Smooth muscle cell (in vitro differentiated cells): Measurements from ENCODE around the gene HSPBAP1. TPM values are rescaled to one million over a fixed set of nuclear protein-coding genes. Genes with fewer than 3 reads are reported as not detected.

ENCODE experiments used
- DNase-seq: peaks from one replicate; lab custom pipeline; 2025; ENCODE audit not compliant: unreplicated experiment; lab: John Stamatoyannopoulos, UW
- H2AFZ ChIP-seq: fragments of 200-600 bp; sonication (generic); 2 replicates; pipeline ENCODE4 v1.6.0; 2016; ENCODE audit warnings: antibody characterized with exemption, low read depth, mild to moderate bottlenecking
- H3F3A ChIP-seq: fragments of 200-600 bp; sonication (generic); 2 replicates; pipeline ENCODE4 v1.6.0; 2017; ENCODE audit warnings: antibody characterized with exemption, low read depth
- H3K27ac ChIP-seq: fragments of 200-600 bp; sonication (generic); 2 replicates; pipeline ENCODE4 v1.5.1; 2016; ENCODE audit warnings: low read depth, mild to moderate bottlenecking
- H3K27me3 ChIP-seq: fragments of 200-600 bp; sonication (generic); 2 replicates; pipeline ENCODE4 v1.6.1; 2016; ENCODE audit warnings: low read depth, mild to moderate bottlenecking
- H3K36me3 ChIP-seq: fragments of 200-600 bp; sonication (generic); 2 replicates; pipeline ENCODE4 v1.5.1; 2016; ENCODE audit warnings: low read depth
- H3K4me1 ChIP-seq: fragments of 200-600 bp; sonication (generic); 2 replicates; pipeline ENCODE4 v1.5.1; 2016; ENCODE audit warnings: low read depth
- H3K4me2 ChIP-seq: fragments of 200-600 bp; sonication (generic); 2 replicates; pipeline ENCODE4 v1.6.0; 2016; ENCODE audit warnings: mild to moderate bottlenecking
- H3K4me3 ChIP-seq: fragments of 200-600 bp; sonication (generic); 2 replicates; pipeline ENCODE4 v1.5.1; 2016; ENCODE audit warnings: mild to moderate bottlenecking
- H3K79me2 ChIP-seq: fragments of 200-600 bp; sonication (generic); 2 replicates; pipeline ENCODE4 v1.6.0; 2016; ENCODE audit warnings: low read depth, mild to moderate bottlenecking
- H3K9ac ChIP-seq: fragments of 200-600 bp; sonication (generic); 2 replicates; pipeline ENCODE4 v1.6.0; 2016; ENCODE audit warnings: low read depth
- H3K9me3 ChIP-seq: fragments of 200-600 bp; sonication (generic); replicated peaks from 2 replicates; pipeline ENCODE4 v1.5.1; 2016; ENCODE audit warnings: low read depth
- H4K20me1 ChIP-seq: fragments of 200-600 bp; sonication (generic); 2 replicates; pipeline ENCODE4 v1.6.0; 2016; ENCODE audit warnings: low read depth
- WGBS: methylation state at CpG from one replicate; pipeline ENCODE4 v1.1.7; 2016; ENCODE audit warnings: low lambda C conversion rate; 5-methylcytosine and 5-hydroxymethylcytosine counted together
- polyA plus RNA-seq: library from polyadenylated mRNA; unstranded; fragments of >200 nt; fragmentation: Nextera tagmentation; extraction: Ambion mirVana; gene quantifications from 2 replicates; pipeline ENCODE4 v1.2.1, GENCODE V29; 2016
- total RNA-seq: library from RNA; depleted of rRNA; stranded (reverse); fragments of >200 nt; gene quantifications from 2 replicates; pipeline ENCODE4 v1.2.3, GENCODE V29; 2014
- TF ChIP-seq, protein P1 (sequence below): fragments of 200-600 bp; sonication (generic); IDR thresholded peaks from 2 replicates; pipeline ENCODE4 v1.5.1; 2017; ENCODE audit warnings: borderline replicate concordance, mild to moderate bottlenecking, antibody characterized with exemption; ENCODE audit not compliant: insufficient read depth, poor library complexity, severe bottlenecking

HSPBAP1 gene
- total and polyA plus RNA-seq, 2 experiments from 2014 or later: 2.7 to 3.6 TPM

GRCh38 chr3:122697952-122698620 is 95.5 kb downstream of the HSPBAP1 start:
- no peaks in the 10 kb centered on the region for H3K9me3 ChIP-seq
- H3K36me3 ChIP-seq: no peaks in the 10 kb centered on the region
- no peaks in the 10 kb centered on the region for H3F3A ChIP-seq
- 81% methylated on average over 2 of the region's 2 CpGs for WGBS
- H3K4me3 ChIP-seq: no peak overlapping the region
- H3K79me2 ChIP-seq: no peaks in the 10 kb centered on the region
- H3K4me2 ChIP-seq: no peak overlapping the region
- no peaks in the 10 kb centered on the region for H3K27me3 ChIP-seq
- no peaks in the 10 kb centered on the region for H3K4me1 ChIP-seq
- no peak overlapping the region for H3K9ac ChIP-seq
- H4K20me1 ChIP-seq: no peaks in the 10 kb centered on the region
- no peak for DNase-seq
- no peak overlapping the region for H3K27ac ChIP-seq
- TF ChIP-seq, protein P1, sequence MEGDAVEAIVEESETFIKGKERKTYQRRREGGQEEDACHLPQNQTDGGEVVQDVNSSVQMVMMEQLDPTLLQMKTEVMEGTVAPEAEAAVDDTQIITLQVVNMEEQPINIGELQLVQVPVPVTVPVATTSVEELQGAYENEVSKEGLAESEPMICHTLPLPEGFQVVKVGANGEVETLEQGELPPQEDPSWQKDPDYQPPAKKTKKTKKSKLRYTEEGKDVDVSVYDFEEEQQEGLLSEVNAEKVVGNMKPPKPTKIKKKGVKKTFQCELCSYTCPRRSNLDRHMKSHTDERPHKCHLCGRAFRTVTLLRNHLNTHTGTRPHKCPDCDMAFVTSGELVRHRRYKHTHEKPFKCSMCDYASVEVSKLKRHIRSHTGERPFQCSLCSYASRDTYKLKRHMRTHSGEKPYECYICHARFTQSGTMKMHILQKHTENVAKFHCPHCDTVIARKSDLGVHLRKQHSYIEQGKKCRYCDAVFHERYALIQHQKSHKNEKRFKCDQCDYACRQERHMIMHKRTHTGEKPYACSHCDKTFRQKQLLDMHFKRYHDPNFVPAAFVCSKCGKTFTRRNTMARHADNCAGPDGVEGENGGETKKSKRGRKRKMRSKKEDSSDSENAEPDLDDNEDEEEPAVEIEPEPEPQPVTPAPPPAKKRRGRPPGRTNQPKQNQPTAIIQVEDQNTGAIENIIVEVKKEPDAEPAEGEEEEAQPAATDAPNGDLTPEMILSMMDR: no peak
- H2AFZ ChIP-seq: no peak overlapping the region

GRCh38 chr3:122695927-122696561 is 97.6 kb downstream of the HSPBAP1 start:
- Histone ChIP-seq H3K9me3 (no peaks in the 10 kb centered on the region), H3K27me3 (no peaks in the 10 kb centered on the region), H3F3A (peaks cover 5% of the 10 kb centered on the region), H3K9ac (no peak overlapping the region), H2AFZ (no peak overlapping the region), H3K4me2 (no peak overlapping the region), H3K79me2 (no peaks in the 10 kb centered on the region), H3K4me1 (no peaks in the 10 kb centered on the region), H4K20me1 (no peaks in the 10 kb centered on the region), H3K4me3 (no peak overlapping the region), H3K27ac (no peak overlapping the region), H3K36me3 (no peaks in the 10 kb centered on the region)
- no peak for DNase-seq
- TF ChIP-seq, protein P1: no peak

DNA sequence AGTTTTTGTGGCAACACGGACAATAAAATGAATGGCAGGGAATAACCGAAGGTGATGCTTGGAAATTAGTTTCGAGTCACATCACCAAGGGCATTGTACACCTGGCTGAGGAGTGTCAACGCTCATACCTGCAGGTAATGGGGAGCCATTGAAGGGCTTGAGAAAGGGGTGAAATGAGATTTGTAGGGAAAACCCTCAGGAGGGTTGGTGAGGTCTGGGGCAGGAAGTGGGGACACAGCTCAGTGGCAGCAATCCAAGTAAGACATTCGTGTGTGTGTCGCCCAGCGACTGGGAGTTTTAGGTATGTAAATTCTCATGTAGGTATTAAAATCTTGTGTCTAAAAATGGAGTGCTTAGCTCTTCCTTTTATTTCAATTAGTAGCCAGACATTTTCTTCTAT is 98.7 kb downstream of the HSPBAP1 start:
- no peak overlapping the region for H3K4me3 ChIP-seq
- no peak overlapping the region for H3K27ac ChIP-seq
- H3K9me3 ChIP-seq: no peaks in the 10 kb centered on the region
- H3K36me3 ChIP-seq: no peaks in the 10 kb centered on the region
- H3K79me2 ChIP-seq: no peaks in the 10 kb centered on the region
- DNase-seq: no peak
- no peaks in the 10 kb centered on the region for H3K27me3 ChIP-seq
- H3F3A ChIP-seq: peaks cover 12% of the 10 kb centered on the region
- no peaks in the 10 kb centered on the region for H3K4me1 ChIP-seq
- no peak overlapping the region for H3K9ac ChIP-seq
- TF ChIP-seq, protein P1: no peak
- 95% methylated on average over 7 of the region's 7 CpGs for WGBS
- H3K4me2 ChIP-seq: no peak overlapping the region
- no peaks in the 10 kb centered on the region for H4K20me1 ChIP-seq
- H2AFZ ChIP-seq: no peak overlapping the region

DNA sequence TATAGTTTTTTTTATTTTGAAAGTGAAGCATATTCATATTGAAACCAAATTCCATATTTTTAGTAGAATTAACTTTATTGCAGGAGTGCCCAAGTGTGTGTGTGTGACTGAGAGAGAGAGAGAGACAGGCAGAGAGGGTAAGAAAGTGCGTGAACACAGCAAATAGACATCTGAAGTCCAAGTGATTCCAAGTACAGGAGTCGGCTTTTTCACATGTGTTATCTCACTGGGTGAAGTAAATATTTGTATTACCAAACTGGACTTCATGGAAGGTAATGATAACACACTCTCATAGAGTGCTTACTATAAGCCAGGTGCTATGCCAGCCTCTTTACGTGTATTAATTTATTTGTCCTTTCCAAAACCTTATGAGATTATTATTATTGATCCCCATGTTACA is 101.0 kb downstream of the HSPBAP1 start:
- Histone ChIP-seq H3K79me2 (no peaks in the 10 kb centered on the region), H3K9ac (no peak overlapping the region), H4K20me1 (no peaks in the 10 kb centered on the region), H2AFZ (no peak overlapping the region), H3K4me2 (no peak overlapping the region), H3K36me3 (no peaks in the 10 kb centered on the region), H3K9me3 (no peaks in the 10 kb centered on the region), H3F3A (peaks cover 12% of the 10 kb centered on the region), H3K27me3 (no peaks in the 10 kb centered on the region), H3K27ac (no peak overlapping the region), H3K4me3 (no peak overlapping the region), H3K4me1 (no peaks in the 10 kb centered on the region)
- TF ChIP-seq, protein P1: no peak
- whole genome bisulfite sequencing: 95% methylated on average over 3 of the region's 3 CpGs
- no peak for DNase-seq
